CD4-positive, alpha-beta T cell treated with Interleukin-10 for 1 hour (primary cell): ENCODE measurements around the gene SEPTIN2.
"Not testable (repeated sequence)": the region's sequence is repeated elsewhere in the genome, so short reads cannot be mapped to it uniquely, and the experiment has no call there.

Source experiments
- DNase-seq: peaks from one replicate; pipeline ENCODE4 v3.0.0-alpha.2; 2020

The SEPTIN2 gene

DNA sequence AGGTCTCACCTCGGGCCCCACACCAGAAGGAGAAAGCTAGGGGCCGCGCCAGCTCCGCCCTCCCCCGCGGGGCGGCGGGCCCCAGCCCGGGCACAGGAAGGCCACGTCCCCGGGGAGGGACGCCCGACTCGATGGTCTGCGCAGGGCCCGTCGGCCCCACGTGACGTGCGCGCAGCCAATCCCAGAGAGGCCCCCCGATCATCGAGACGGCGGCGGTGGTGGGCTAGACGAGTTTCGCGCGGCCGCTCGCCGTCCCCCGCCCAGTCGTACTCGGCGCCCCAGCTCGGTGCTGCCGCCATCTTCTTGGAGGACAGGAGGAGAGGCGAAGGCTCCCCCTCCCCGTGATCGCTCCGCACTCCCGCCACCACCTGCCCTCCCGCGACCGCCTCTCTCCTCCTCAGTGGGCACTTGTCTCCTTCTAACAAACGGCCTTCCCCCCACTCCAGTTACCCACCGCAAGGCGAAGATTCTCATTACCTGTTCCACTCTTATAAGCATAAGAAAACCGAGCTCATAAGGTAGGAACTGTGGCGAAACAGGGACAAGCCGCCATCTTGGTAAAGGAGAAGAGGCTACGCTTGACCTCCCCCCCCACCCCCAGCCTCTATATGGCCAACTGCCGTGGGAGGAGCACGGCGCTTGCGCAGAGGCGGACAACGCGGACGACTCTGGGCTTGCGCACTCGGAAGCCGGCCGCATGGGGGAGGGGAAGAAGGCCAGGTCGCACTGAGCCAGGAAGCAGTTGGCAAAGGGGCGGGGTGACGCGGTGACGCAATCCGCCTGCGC, 439 bp upstream of the SEPTIN2 start, which contains the start of gene HDLBP:
TSS of gene HDLBP (minus strand) at position 580 of the 786 bp plus-strand sequence. CDS start 48,803 bp downstream, outside the sequence.
- DNase-seq: peak; percentile 100

DNA sequence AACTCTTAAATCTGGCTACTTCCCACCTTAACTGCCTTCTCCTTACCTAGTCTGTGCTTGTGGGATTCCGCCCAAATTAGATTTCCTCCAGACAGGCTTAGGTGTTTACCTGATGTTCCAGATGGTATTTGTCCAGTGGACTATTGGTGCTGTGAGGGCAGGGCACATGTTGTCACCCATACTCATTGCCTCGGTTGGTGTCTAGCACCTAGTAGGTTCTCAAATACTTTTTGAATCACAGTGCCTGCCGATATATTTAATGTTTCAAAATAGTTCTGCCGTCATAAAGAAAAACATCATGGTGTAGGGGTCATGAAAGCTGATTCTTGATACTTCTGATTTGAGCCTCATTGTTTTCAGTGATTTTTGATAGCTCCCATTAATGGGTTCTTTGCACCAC, 1.1 kb downstream of the SEPTIN2 start:
- DNase-seq: no peak

DNA sequence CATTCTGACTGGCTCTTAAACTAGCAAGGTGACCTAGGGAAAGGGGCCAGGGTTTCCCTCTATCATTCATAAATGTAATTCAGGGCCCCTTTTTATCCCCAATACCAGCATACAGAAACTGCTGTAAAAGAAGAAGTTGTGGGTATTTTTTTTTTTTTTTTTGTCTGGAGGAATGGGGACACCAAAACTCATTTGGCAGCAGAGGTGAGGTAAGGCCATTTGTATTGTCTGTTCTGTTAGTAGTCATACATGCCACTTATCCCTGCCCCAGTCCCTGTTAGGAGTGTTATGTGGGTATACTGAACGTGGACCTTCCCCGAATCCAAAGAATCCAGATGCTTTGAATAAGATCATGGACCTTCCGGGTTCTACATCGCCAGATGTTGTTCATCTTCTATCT, 1.7 kb downstream of the SEPTIN2 start:
- no peak for DNase-seq

DNA sequence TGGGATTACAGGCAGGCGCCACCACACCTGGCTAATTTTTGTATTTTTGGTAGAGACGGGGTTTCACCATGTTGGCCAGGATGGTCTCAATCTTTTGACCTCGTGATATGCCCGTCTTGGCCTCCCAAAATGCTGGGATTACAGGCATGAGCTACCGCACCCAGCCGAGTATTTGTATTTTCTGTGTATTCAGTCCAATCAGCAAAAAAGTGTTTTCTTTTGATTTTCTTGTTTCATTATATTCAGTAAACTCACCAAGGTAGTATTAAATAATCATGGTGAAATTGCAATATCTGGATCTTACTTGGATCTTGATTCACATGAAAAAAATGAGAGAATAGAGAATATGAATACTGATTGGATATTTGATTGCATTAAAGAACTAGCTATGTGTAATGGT, 3.1 kb downstream of the SEPTIN2 start:
- DNase-seq: not testable (repeated sequence)

DNA sequence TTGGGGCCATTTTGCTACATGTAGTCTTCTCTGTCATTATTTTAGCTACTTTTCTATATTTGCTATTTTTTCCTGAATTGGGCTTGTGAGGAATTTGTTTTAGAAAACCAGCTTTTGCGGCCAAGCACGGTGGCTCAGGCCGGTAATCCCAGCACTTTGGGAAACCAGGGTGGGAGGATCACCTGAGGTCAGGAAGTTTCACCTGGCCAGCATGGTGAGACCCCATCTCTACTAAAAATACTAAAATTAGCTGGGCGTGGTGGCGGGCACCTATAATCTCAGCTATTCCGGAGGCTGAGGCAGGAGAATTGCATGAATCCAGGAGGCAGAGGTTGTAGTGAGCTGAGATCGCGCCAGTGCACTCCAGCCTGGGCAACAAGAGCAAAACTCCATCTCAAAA, 4.7 kb downstream of the SEPTIN2 start:
- no peak for DNase-seq

DNA sequence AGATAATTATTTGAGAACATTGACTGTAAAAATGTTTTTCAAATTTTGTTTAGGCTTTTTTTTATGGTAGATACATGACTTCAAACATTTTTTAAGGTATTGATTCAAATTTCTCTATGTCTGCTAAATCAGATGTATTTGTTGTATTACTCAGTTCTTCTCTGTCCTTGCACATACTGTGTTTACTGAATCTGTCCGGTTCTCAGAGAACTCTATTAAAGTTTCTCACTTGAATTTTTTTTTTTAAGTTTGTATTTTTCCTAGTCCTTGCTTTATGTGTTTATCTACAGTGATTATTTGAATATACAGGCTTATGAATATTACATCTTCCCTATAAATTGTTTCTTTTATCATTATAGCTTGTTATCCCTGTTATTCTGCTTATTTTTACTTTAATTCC, 5.3 kb downstream of the SEPTIN2 start:
- no peak for DNase-seq

DNA sequence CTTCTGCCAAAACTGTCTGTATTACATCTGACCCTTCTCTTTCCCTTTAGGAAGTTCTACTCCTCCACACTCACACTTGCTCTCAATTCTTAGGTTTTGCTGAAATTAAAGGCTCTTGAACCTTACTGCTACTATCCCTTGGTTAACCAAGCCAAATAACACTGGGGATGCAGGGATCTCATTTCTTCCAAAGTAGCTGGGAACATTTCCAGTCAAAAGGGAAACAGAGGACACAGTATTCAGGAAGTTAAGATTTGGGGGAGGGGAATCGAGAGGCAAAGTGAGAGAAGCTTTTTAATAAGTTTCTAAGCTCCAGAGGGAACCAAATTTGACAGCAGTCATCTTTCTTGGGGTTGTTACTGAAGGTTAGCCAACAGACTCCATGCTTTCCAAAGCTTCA, 6.2 kb downstream of the SEPTIN2 start:
- DNase-seq: no peak

DNA sequence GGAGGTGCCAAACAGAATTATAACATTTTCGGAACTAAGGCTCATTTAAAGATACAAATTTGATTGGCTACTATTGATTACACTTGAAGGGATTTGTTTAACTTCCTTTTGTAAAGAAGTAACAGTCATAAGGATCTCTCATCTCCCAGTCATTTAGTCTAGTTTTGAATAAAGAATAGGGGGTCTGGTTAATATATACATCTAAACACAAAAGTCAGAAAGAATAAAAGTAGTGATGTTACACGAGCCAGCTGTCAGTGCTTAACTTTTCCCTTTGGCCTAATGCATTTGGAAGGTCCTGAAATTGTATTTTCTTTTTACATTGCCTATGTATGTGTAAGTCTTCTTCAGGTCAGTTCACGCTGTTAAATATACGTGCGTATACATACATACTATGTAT, 8.1 kb downstream of the SEPTIN2 start:
- no peak for DNase-seq

DNA sequence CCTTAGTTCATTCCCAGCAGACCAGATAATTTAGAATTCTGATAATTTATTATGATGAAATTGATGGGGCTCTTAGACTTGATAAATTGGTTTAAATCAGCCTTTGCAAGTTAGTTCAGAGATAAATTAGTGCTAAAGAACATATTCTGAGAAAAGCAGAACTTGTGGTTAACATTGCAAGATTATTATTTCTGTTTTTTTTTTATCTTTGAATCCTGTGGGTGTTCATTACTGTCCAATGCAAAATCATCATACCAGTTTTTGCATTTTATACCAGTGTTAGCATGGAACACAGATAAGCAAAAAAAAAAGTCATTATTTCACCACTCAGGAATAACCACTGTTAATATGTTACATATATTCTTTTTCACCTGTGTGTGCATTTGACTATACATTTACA, 9.1 kb downstream of the SEPTIN2 start:
- DNase-seq: no peak

DNA sequence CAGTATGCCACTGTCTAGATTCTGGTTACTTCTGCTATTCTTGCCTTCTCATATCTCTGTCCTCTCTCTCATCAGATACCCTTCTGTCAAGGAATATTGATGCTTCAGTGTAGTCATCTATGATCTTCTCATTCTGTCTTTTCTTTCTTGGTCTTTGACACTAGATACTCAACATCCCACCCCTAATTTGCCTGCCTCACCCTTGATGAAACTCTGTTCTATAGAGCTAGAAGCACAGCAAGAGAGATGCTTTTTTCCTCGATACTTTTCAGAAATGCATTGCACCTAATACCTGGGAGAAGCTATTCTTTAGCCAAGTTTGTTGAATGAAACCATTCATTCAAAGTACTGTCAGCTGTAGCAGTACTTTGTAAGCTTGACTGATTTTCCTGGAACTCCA, 9.5 kb downstream of the SEPTIN2 start:
- DNase-seq: no peak

DNA sequence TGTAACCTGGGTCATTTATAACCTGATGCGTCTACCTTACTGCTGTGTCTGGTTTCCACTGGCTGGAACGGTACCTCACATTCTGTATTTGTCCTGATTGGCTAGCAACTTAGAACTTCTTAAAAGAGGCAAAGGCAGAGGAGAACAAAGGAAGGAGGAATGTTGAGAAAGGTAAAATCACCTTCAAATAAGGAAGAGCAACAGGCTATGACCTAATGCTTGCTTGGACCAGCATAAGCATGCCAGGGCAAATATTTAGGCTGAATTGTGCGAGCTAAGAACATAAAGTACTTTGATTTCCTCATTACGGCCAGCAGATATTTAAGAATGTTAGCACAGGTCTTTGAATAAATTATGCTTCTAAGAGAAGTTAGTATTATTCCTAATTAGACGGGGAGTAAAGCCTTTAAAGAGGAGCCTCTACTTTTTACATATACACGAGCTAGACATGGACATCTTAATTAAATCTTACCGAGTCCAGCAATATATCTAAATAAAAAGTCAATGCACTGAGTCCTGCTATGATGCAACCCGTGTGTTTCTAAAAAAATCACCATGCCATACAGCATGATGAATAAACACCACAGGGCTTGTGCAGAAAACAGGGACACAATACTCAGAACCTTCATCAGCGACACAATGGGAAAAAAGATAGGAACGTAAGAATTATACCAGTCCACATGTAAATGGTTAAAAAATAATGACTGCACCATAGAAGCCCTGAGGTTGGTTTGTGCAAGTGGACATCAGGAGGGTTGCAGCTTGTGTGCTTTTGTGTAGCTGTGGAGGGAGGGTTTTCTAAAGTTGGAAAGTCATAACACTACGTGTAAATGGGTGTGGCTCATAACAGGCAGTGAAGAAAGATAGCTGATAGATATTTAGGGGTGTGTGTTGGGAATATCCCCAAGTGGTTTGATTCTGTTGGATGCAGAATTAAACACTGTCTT, 14.2 kb downstream of the SEPTIN2 start:
- DNase-seq: no peak

DNA sequence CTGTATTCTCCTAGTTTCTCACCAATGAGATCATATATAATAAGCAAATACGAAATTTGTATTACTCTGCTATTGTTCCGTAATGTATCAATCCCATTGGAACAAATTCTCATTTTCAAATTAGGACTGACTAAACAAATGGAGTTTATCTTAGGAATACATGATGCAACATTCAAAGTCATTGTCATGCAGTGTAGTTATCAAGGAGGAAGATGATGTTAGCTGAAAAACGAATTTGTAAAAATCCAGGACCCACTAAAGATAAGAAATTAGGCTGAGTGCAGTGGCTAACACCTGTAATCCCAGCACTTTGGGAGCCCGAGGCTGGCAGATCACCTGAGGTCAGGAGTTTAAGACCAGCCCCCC, 14.9 kb downstream of the SEPTIN2 start:
- DNase-seq: no peak

DNA sequence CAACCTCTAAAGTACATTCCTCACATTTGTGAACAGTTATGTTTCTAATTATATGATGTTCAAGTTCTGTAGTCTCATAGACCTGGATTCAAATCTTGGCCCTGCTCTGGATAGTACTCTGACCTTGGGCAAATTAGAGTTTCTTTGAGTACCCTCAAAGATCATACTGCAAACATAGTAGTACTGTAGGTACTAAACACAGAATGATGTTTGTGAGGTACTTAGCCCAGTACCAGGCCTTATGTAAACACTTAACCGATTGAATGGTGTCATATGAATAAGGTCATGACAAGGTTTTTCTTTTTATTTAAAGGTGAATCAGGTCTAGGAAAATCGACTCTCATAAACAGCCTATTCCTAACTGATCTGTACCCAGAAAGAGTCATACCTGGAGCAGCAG, 19.1 kb downstream of the SEPTIN2 start:
- DNase-seq: no peak

DNA sequence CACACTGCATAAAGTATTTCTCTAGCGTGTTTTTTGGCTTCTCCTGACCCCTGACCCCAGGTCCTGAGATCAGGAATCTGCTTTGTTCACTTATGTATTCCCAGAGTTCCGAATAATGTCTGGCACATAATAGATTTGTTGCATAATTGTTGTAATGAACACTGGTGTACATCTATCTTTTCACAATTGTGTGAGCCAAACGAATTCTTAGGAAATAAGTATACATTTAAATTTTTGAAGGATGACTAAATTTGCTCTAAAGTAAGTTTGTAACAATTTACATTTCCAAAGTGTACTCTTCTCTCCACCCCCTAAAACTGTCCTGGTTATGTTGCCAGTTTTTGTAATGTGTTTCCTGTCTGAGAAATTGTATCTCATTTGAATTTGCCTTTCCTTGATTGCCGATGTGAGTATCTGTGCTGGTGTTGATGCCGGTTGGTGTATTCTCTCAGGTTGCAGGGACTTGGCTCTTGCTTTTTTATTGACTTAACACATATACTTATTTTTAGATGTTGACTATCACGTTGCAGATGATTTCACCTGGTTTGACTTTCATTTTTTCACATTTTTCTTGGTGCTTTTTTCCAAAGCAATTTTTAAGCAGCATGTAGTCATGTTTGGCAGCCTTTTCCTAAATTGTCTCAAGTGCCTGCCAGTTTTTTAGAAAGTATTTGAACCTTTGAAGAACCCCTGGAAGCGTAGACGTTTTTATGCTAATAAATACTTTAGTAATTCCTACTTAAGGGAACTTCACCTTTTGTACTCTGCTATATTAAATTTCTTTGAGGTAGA, 24.3 kb downstream of the SEPTIN2 start:
- DNase-seq: no peak

DNA sequence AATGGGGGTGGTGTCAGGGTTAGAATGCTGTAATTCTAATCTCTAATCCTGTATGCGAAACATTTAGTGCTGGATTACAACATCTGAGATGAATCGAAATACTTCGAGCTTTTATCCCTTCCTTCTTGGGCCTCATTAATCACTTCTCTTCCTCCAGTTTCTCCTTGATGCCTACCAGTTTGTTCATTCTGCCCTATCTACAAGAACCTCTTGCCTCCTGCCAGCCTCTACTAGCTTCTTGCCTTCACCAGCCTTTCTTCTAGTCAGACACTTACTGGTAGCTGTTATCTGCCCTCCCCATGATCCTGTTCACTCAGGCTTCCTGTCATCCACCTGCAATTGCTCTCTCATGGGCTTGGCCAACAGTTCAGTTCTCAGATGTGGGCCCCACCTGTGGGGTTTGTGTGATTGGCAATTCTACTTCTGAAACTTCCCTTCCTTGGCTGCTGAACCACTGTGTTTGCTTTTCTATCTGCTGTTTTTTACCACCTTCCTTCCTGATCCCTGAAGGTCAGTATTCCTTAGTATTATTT, 25.0 kb downstream of the SEPTIN2 start:
- no peak for DNase-seq

DNA sequence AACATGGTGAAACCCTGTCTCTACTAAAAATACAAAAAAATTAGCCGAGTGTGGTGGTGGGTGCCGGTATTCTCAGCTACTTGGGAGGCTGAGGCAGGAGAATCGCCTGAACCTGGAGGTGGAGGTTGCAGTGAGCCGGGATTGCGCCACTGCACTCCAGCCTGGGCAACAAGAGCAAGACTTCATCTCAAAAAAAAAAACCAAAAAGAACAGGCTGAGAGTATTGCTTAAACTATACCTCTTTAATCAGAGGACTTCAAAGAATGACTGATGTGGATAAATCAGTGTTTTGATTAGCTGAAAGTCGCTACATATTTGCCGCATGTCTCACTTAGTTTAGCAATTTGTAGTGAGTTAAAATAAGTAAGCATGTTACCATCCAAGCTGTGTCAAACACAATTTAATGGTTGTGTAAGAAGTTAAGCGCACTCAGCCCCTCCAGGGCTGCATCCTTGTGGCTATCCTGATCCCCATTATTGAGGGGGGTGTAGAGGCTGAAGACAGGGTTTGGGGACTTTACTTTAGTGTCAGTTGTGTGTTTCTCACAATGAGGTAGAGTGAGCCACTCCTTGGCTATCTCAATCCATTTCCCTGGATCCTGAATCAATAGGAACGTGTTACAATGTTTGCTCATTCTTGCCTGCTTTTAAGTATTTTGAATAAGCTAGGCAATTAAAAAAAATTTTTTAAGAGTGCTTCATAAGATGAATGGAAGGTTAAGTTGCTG, 29.4 kb downstream of the SEPTIN2 start:
- DNase-seq: no peak

DNA sequence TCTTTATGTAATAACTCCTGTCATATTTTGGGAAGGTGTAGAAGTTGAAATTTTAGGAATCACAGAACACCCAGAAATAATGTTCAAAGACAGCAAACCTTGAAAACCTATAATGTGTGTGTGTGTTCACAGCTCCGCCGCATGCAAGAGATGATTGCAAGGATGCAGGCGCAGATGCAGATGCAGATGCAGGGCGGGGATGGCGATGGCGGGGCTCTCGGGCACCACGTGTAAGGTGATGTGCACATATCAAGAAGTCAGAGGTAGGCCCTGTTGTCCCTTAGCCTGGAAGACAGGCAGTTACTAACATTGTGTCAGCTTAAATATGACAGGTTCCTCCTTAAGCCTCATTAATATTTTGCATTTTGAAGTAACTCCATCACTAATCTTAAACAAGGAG, 34.2 kb downstream of the SEPTIN2 start:
- no peak for DNase-seq

DNA sequence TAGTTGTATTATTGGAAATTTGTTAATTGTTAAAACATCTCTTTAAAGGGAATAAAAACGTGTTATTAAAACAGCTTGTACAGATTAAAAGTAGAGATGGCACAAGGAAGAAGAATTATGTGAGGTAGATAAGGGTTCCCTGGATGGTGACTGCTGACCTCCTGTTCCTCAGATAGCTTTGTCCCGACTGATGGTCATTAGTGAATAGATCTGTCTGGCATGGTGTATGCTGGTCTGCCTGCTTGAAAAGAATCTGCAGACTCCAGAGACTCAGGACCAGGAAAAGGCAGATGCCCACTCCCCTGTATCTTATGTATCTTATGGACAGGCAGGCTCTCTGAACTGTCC, 34.8 kb downstream of the SEPTIN2 start:
- no peak for DNase-seq

DNA sequence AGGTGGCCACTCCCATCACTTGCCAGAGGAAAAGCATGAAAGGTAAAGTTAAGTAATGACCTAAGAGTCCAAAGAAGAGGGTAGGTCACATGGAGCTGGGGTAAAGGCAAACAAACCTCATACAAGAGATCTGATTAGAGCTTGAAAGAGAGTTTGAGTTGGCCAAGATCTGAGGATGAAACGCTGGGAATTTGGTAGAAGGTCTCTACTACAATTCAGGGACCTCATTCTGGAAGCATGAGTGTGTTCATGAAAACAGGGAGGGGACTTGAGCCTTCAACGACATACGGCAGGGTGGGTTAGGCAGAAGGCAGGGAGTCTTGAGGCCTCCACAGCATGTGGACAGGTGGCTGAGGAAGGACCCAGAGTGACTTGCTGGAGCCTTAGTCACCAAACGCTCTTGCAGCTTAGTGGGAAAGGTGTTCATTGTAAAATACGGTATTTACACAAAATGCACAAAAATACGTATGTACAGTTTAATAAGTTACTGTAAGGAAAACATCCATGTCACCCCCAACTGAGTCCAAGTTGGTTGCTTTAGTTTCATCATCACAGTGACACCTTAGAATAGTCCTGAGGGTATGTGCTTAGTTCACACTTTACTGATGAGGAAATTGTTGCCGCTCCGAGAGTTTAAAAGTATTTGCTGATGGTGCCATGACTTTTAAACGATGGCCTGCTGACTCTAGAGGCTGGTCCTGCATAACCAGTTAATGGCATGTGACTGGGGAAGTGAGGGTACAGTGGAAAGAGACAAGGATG, 35.3 kb downstream of the SEPTIN2 start:
- DNase-seq: no peak

DNA sequence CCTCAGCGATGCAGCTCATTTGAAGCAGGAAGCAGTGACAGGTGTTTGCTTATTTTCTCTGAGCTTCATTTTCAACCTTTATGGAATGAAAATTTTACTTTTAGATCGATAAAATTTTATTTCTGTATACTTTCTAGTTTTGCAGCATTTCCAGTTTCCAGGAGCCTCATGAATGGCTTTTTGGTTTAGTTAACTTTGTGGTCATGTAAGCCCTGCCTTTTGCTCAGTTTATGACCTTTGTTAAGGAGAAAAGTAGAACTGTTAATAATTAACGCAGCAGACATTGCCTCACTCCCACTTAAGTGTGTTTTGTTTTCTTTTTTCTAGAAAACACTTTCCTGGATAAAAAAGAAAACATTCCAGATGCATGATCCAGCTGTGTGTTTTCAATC, 35.9 kb downstream of the SEPTIN2 start:
- DNase-seq: no peak

DNA sequence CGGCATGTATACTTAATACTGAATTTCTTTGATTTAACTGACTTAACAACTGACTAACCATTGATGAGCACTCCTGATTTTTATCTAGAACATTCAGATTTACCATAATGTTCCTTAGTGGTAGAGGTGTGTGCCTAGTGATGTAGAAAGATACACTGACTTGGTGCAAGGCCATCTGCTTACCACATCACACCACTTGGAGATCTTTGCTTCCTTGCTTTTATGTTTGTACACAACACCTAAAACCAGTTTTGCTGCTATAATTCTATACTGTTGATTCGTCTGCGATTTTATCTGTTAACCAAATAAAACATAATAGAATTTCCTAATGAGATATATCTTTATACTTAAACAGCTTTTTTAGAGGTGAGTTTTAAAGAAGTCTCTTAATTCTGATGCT, 36.5 kb downstream of the SEPTIN2 start:
- no peak for DNase-seq
